GM23248 (cell line): ENCODE measurements around the gene FEM1B.

Source experiments
- EZH2 ChIP-seq: fragments of 200-600 bp; sonication (generic); IDR thresholded peaks from 2 replicates; pipeline ENCODE4 v1.6.1; 2018; ENCODE audit warnings: antibody characterized with exemption, mild to moderate bottlenecking; ENCODE audit not compliant: insufficient read depth, poor library complexity, severe bottlenecking
- EZH2phosphoT487 ChIP-seq: fragments of 200-600 bp; sonication (generic); IDR thresholded peaks from 2 replicates; pipeline ENCODE4 v1.6.1; 2018; ENCODE audit warnings: antibody characterized with exemption, moderate library complexity, mild to moderate bottlenecking, low read depth; ENCODE audit not compliant: insufficient read depth

DNA sequence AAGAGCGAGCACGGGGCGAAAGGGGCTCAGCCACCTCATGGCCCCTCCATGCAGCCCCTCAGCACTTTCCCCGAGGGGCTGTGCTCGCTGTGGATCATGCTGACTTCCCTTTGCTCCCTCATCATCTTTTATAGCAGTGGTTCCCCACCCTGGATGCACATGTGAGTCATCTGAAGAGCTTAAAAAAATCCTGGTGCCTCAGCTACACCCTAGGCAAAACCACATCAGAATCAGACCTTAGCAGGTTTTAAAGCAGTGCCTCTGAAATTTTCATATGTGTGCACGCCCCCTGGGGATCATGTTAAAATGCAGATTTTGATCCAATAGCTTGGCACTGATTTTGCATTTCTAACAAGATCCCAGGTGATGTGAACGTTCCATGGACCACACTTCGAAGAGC lies 50.9 kb downstream of the FEM1B start:
- no peak for TF ChIP-seq EZH2phosphoT487
- no peak for TF ChIP-seq EZH2
